HEK293 (cell line): ENCODE data around the gene CEBPB.

ENCODE experiments used
- ZNF561 ChIP-seq: fragments of 450-650 bp; IDR thresholded peaks from 2 replicates; pipeline ENCODE4 v1.5.1; 2018; ENCODE audit warnings: missing biosample characterization, missing genetic modification characterization, borderline replicate concordance
- TF ChIP-seq, protein P1 (sequence below): fragments of 450-650 bp; formaldehyde crosslinking; IDR thresholded peaks from 2 replicates; pipeline ENCODE4 v1.5.1; 2016; ENCODE audit warnings: missing biosample characterization, missing genetic modification characterization
- TF ChIP-seq, protein P2 (sequence below): fragments of 450-650 bp; formaldehyde crosslinking; IDR thresholded peaks from 2 replicates; pipeline ENCODE4 v1.5.1; 2016; ENCODE audit warnings: missing biosample characterization, missing genetic modification characterization

DNA sequence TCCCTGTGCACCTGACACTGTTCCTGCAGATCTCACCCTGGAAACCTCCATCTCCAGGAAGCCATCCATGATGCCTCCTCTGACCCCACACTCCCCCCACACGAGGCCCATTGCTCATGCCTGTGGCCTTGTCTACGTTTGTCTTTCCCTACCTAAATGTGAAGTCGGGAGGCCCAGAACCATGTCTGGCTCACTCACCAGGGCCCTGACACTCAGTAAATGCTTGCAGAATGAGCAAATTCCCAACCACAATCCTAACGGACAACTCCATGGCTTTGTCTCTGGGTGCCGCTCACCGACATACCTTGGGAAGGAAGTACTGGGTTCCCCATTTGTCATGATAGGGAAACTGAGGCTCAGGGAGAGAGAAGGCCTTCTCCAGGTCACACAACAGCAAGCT lies 44.4 kb upstream of the CEBPB start:
- no peak for TF ChIP-seq ZNF561 (tag by site-specific recombination)
- TF ChIP-seq, protein P1, sequence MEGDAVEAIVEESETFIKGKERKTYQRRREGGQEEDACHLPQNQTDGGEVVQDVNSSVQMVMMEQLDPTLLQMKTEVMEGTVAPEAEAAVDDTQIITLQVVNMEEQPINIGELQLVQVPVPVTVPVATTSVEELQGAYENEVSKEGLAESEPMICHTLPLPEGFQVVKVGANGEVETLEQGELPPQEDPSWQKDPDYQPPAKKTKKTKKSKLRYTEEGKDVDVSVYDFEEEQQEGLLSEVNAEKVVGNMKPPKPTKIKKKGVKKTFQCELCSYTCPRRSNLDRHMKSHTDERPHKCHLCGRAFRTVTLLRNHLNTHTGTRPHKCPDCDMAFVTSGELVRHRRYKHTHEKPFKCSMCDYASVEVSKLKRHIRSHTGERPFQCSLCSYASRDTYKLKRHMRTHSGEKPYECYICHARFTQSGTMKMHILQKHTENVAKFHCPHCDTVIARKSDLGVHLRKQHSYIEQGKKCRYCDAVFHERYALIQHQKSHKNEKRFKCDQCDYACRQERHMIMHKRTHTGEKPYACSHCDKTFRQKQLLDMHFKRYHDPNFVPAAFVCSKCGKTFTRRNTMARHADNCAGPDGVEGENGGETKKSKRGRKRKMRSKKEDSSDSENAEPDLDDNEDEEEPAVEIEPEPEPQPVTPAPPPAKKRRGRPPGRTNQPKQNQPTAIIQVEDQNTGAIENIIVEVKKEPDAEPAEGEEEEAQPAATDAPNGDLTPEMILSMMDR (tag by site-specific recombination): no peak
- TF ChIP-seq, protein P2, sequence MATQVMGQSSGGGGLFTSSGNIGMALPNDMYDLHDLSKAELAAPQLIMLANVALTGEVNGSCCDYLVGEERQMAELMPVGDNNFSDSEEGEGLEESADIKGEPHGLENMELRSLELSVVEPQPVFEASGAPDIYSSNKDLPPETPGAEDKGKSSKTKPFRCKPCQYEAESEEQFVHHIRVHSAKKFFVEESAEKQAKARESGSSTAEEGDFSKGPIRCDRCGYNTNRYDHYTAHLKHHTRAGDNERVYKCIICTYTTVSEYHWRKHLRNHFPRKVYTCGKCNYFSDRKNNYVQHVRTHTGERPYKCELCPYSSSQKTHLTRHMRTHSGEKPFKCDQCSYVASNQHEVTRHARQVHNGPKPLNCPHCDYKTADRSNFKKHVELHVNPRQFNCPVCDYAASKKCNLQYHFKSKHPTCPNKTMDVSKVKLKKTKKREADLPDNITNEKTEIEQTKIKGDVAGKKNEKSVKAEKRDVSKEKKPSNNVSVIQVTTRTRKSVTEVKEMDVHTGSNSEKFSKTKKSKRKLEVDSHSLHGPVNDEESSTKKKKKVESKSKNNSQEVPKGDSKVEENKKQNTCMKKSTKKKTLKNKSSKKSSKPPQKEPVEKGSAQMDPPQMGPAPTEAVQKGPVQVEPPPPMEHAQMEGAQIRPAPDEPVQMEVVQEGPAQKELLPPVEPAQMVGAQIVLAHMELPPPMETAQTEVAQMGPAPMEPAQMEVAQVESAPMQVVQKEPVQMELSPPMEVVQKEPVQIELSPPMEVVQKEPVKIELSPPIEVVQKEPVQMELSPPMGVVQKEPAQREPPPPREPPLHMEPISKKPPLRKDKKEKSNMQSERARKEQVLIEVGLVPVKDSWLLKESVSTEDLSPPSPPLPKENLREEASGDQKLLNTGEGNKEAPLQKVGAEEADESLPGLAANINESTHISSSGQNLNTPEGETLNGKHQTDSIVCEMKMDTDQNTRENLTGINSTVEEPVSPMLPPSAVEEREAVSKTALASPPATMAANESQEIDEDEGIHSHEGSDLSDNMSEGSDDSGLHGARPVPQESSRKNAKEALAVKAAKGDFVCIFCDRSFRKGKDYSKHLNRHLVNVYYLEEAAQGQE (tag by site-specific recombination): no peak
